Vagina (tissue), 2 donors: ENCODE results near the gene IQSEC3. TPM values are rescaled to one million over a fixed set of nuclear protein-coding genes. Genes with fewer than 3 reads are reported as not detected.

Experiments used
- DNase-seq, 2 donors: peaks; one replicate each; pipeline ENCODE4 v3.0.0-alpha.2; 2017; ENCODE audit errors: extremely low spot score in 2 of 2
- H3K27ac ChIP-seq: fragments of 200-600 bp; sonication (generic); one replicate; pipeline ENCODE4 v1.5.1; 2019
- H3K27me3 ChIP-seq: fragments of 200-600 bp; sonication (generic); one replicate; pipeline ENCODE4 v1.5.1; 2019
- H3K36me3 ChIP-seq, 2 donors: fragments of 200-600 bp; sonication (generic); one replicate each; pipeline ENCODE4 v1.5.1; 2017 to 2019
- H3K4me1 ChIP-seq: fragments of 200-600 bp; sonication (generic); one replicate; pipeline ENCODE4 v1.5.1; 2019
- H3K4me3 ChIP-seq, 2 donors: fragments of 200-600 bp; sonication (generic); 1 replicate in 1 of 2; 2 replicates in 1 of 2; pipeline ENCODE4 v1.5.1; 2016 to 2019
- H3K9me3 ChIP-seq: fragments of 200-600 bp; sonication (generic); one replicate; pipeline ENCODE4 v1.5.1; 2019
- POLR2A ChIP-seq, 2 donors: fragments of 450-650 bp; IDR thresholded peaks; one replicate each; pipeline ENCODE4 v1.6.1; 2017; ENCODE audit warnings: antibody characterized with exemption in 2 of 2, mild to moderate bottlenecking in 2 of 2, moderate library complexity in 2 of 2
- POLR2AphosphoS5 ChIP-seq, 2 donors: sonication (generic); formaldehyde crosslinking; IDR thresholded peaks; one replicate each; pipeline ENCODE4 v1.9.0; 2017; ENCODE audit warnings: antibody characterized with exemption in 2 of 2, mild to moderate bottlenecking in 2 of 2, low read depth in 1 of 2; ENCODE audit not compliant: insufficient read depth in 1 of 2
- intact Hi-C: fragments of 100-400 bp; cut with DNase I; formaldehyde crosslinking; loops from one replicate; pipeline ENCODE4 v1.15.1; 2023
- total RNA-seq: library from RNA; depleted of rRNA; stranded (reverse); fragments of >200 nt; gene quantifications from one replicate; pipeline ENCODE4 v1.2.3, GENCODE V29; 2016
- TF ChIP-seq, protein P1 (sequence below), 3 experiments: fragments of 450-650 bp in 2 of 3; fragments of 200-600 bp in 1 of 3; sonication (generic) in 1 of 3; IDR thresholded peaks; one replicate each; pipeline ENCODE4 v1.5.1; 2017 to 2019; ENCODE audit warnings: antibody characterized with exemption in 3 of 3, mild to moderate bottlenecking in 2 of 3, moderate library complexity in 2 of 3

Gene IQSEC3
- total RNA-seq, 1 donor from 2014 or later: 1.7 TPM

DNA sequence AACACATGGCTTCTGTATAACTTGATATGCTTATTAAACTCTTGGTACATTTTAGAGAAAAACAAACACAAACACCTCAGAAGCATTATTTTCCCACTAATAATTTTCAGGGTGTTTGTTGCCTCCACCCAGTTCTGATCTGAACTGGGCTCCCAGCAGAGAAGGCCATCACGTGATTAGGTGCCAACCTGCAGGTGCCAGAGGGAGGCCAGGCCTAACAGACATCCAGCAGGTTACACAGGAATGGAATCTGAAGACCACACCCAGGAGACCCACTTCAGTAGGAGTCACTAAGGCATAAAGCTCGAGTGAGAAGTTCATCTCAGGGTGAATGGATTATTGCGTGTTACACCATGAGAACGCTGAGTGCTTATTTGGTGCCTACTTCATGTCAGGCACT, 138.5 kb downstream of the IQSEC3 start:
- H3K4me1 ChIP-seq: peaks cover 10% of the 10 kb centered on the region
- no peak for TF ChIP-seq POLR2AphosphoS5 (IDR thresholded peaks at IDR 0.05; ENCODE audit: insufficient read depth in 1 of 2, low read depth in 1 of 2)
- TF ChIP-seq POLR2A (IDR thresholded peaks at IDR 0.05): no peak
- TF ChIP-seq, protein P1, sequence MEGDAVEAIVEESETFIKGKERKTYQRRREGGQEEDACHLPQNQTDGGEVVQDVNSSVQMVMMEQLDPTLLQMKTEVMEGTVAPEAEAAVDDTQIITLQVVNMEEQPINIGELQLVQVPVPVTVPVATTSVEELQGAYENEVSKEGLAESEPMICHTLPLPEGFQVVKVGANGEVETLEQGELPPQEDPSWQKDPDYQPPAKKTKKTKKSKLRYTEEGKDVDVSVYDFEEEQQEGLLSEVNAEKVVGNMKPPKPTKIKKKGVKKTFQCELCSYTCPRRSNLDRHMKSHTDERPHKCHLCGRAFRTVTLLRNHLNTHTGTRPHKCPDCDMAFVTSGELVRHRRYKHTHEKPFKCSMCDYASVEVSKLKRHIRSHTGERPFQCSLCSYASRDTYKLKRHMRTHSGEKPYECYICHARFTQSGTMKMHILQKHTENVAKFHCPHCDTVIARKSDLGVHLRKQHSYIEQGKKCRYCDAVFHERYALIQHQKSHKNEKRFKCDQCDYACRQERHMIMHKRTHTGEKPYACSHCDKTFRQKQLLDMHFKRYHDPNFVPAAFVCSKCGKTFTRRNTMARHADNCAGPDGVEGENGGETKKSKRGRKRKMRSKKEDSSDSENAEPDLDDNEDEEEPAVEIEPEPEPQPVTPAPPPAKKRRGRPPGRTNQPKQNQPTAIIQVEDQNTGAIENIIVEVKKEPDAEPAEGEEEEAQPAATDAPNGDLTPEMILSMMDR (IDR thresholded peaks at IDR 0.05): no peak
- no peaks in the 10 kb centered on the region for H3K27me3 ChIP-seq
- no peak overlapping the region for H3K27ac ChIP-seq
- no peaks in the 10 kb centered on the region for H3K9me3 ChIP-seq
- DNase-seq: no peak
- no peak overlapping the region for H3K4me3 ChIP-seq
- intact Hi-C loops: no loop called here
- no peaks in the 10 kb centered on the region for H3K36me3 ChIP-seq

DNA sequence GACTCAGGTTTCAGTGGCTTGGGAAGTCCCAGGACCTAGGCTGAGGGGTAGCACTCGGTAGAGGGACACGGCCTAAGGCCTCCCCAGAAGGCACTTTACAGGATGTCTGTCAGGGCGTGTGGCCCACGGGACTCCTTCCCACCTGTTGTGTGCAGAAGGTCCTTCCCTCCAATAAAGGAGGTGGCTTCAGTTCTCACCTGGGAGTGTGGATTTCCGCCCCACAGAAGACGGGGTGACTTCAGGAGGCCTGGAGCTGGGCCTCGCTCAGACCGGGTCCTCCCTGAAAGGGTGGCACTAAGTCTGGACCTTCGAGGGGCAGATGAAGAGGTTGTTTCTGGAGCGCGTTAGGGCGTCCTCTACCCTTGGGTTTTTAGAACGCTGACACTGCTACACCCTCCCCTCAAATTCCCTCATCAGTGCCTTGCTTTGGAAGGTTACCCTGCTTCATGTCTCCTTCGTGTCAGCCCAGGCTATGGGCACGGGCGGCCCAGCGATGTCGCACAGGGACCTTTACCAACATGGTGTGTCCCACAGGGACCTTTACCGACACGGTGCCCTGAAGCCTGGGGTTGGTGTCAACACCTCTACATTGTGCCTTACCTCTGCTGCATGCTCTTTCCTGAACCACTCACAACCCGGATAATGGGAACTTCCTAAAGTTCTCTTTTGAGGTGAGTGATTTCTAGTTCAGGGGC, 140.3 kb downstream of the IQSEC3 start:
- Histone ChIP-seq H3K9me3 (no peaks in the 10 kb centered on the region), H3K4me3 (no peak overlapping the region), H3K27ac (no peak overlapping the region), H3K4me1 (peaks cover 10% of the 10 kb centered on the region), H3K36me3 (no peaks in the 10 kb centered on the region), H3K27me3 (no peaks in the 10 kb centered on the region)
- intact Hi-C loops: no loop called here
- no peak for DNase-seq
- no peak for TF ChIP-seq POLR2A (IDR thresholded peaks at IDR 0.05)
- TF ChIP-seq POLR2AphosphoS5 (IDR thresholded peaks at IDR 0.05; ENCODE audit: insufficient read depth in 1 of 2, low read depth in 1 of 2): no peak
- TF ChIP-seq, protein P1 (IDR thresholded peaks at IDR 0.05): no peak

DNA sequence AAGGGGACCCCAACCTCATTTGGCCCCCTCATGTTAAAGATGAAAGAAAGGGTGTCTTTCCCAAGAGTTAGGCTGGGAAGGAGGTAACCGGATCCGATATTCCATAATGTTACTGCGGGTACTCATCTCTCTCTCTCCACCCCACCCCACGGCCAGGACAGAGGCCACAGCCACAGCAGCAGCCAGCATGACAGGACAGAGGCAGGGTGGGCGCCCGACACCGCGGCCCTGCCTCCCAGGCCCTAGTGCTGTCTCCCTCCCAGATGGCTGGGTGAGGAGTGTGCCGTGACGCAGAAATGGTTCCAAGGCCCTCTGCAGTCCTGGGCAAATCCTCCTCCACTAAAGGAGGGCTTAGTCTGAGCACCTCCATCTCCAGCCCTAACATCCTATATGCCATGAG, 141.2 kb downstream of the IQSEC3 start:
- no peak overlapping the region for H3K27ac ChIP-seq
- H3K36me3 ChIP-seq: no peaks in the 10 kb centered on the region
- no peaks in the 10 kb centered on the region for H3K27me3 ChIP-seq
- no peak for DNase-seq
- TF ChIP-seq, protein P1 (IDR thresholded peaks at IDR 0.05): no peak
- no peak for TF ChIP-seq POLR2AphosphoS5 (IDR thresholded peaks at IDR 0.05; ENCODE audit: insufficient read depth in 1 of 2, low read depth in 1 of 2)
- no peak for TF ChIP-seq POLR2A (IDR thresholded peaks at IDR 0.05)
- no peaks in the 10 kb centered on the region for H3K9me3 ChIP-seq
- H3K4me3 ChIP-seq: no peak overlapping the region
- intact Hi-C loops: no loop called here
- H3K4me1 ChIP-seq: peaks cover 12% of the 10 kb centered on the region

DNA sequence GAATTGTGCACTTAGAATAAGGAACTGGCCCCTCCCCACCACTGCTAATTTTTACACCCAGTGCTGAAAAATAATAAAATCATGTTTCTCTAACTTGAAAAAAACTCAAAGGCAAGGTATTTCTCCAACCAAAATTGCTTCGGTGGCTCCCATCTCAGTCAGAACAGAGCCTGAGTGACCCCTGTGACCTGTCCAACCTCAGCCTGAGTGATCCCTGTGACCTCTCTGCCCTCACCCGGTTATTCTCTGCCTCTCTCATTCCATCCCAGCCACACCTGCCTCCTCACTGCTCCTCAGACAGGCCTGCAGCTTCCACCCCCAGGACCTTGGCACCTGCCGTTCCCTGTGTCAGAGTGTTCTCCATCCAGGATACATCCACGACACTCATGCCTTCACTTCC, 142.2 kb downstream of the IQSEC3 start:
- intact Hi-C loops: no loop called here
- H3K4me1 ChIP-seq: peaks cover 19% of the 10 kb centered on the region
- no peaks in the 10 kb centered on the region for H3K36me3 ChIP-seq
- no peak for DNase-seq
- TF ChIP-seq POLR2A (IDR thresholded peaks at IDR 0.05) (no peak), POLR2AphosphoS5 (IDR thresholded peaks at IDR 0.05; ENCODE audit: insufficient read depth in 1 of 2, low read depth in 1 of 2) (no peak)
- TF ChIP-seq, protein P1 (IDR thresholded peaks at IDR 0.05): no peak
- no peak overlapping the region for H3K4me3 ChIP-seq
- H3K27me3 ChIP-seq: no peaks in the 10 kb centered on the region
- no peaks in the 10 kb centered on the region for H3K9me3 ChIP-seq
- H3K27ac ChIP-seq: no peak overlapping the region

DNA sequence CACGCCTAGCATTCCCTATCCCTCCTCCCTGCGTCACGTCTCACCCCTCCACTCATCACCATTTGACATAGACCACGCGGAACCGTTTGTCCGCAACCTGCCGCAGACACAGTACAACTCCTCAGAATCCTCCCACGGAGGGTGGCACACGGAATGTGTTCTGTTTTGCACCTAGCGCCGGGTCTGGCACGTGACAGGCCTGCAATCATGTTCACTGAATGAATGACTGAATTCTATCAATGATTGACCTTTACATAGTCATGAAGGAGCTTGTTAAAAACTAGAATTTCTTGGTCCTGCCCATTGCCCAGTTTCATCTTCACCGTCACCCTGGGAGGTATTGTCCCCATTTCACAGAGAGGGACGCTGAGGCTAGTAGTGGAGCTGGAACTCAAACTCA, 142.7 kb downstream of the IQSEC3 start:
- DNase-seq: no peak
- Histone ChIP-seq H3K9me3 (no peaks in the 10 kb centered on the region), H3K4me1 (peaks cover 14% of the 10 kb centered on the region), H3K36me3 (no peaks in the 10 kb centered on the region), H3K27me3 (no peaks in the 10 kb centered on the region), H3K27ac (no peak overlapping the region), H3K4me3 (no peak overlapping the region)
- intact Hi-C loops: no loop called here
- TF ChIP-seq, protein P1 (IDR thresholded peaks at IDR 0.05): no peak
